Amniotic stem cell (primary cell): ENCODE measurements around the gene SUGCT.

Experiments
- DNase-seq: peaks from one replicate; lab custom pipeline; 2025; lab: John Stamatoyannopoulos, UW

SUGCT gene

DNA sequence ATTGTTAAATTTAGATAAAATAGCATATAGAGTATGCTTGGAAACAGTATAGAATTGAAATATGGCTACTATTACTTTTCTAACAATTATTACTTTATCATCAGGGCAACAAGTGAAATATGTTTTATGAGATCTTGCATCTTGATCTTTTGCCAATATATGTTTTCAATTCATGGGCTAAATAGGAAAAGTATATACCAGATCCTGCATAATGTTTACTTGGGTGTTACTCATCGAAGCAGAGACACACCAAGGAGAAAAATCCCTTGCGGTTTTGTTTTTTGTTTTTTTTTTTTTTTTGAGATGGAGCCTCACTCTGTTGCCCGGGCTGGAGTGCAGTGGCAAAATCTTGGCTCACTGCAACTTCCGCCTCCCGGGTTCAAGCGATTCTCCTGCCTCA is 541.4 kb downstream of the SUGCT start:
- DNase-seq: no peak

DNA sequence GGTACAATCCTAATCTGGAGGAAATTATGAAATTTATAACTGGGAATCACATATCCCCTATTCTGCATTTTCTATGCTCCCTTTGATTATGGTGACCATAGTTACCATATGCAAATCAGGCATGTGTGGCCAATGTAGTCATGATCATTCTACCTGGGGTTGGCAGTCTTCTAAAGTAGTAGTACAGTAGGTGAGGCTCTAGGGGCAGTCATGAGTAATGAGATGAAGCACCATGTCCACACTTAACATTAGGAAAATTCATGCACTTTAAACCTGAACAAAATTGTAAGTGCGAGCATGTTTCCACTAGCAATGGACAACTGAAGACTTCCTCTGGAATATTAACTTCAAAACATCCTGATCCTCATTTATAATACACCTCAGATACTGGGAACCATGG is 545.9 kb downstream of the SUGCT start:
- DNase-seq: no peak

DNA sequence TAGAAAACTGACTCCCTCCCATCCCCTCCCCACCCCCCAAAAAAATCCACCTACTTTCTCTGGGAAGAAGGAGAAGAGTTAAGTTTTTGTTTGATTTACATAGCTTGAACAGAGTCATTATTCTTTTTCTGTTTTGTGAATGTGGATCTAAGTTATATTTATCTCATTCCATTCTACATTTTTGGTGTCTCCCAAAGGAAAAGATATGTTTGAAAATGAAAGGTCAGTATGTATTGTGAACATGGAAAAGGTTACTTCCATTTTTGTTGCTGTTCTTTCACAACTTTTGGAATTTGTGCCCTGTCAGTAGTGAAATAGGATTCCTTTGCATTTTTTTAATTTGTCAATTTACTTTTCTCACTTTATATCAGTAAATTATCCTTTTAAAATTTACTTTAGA is 547.9 kb downstream of the SUGCT start:
- DNase-seq: no peak

DNA sequence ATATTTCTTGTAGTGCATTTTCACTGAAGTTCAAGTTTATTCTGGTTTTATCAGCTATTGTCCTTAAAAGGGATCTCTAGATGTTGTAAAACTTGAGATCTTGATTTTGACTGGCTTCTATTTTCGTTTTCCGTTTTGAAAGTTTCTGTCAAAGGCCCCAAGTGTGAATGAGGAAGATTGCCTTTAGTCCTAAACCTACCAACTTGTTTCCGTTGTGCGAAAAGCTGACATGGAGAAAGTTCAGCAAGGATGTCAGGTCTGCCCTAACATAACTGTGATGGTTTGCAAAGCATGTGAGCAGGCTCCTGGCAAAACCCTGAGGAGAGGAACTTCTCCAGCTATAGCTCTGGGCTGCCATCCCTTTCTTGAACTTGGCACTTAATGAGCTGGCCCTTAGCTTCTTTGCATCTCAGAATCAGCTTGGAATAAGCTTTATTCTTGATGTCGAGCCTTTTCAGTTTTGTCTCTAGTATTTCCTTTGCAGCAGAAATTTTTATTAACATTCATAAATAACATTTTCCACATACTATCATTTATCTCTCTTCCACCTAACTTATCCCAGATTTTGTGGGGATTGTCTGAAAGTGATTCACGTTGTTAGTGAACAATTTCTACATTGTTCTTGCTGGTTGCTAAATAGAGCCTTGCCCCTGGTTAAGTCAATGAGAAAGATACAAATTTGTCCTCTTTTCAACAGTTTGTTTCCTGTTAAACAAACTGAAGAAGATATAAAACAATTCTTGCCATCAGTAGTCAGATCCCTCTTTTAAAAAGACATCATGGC is 559.4 kb downstream of the SUGCT start:
- DNase-seq: no peak

DNA sequence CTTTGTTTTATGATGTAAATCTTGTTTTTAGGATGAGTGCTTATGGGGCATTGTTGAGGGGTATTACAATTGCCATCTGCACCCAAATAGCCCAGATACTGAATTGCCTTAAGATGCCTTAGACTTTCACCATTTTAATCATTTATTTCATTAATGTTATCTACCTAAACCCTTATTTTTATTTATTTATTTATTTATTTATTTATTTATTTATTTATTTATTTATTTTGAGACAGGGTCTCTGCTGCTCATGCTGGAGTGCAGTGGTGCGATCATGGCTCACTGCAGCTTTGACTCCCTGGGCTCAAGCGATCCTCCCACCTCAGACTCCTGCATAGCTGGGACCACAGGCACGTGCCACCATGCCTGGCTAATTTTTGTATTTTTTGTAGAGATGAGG is 560.2 kb downstream of the SUGCT start:
- no peak for DNase-seq

DNA sequence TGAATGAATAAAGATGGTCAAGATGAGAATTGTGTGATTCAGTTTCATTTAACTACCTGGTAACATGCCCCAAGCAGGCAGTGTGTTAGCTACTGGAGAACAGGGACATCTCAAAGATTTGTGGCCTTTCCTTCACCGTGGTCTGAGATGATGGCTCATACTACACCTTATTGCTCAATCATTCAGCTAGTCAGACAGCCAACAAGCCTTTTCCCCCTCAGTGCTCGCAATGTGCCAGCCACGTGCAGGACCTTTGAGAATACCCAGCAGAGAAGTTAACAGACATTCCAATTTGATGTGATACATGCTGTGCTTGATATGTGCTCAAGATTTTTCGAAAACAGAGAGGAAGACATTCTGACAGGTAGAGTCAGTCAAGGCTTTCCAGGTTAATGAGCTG is 562.8 kb downstream of the SUGCT start:
- no peak for DNase-seq

DNA sequence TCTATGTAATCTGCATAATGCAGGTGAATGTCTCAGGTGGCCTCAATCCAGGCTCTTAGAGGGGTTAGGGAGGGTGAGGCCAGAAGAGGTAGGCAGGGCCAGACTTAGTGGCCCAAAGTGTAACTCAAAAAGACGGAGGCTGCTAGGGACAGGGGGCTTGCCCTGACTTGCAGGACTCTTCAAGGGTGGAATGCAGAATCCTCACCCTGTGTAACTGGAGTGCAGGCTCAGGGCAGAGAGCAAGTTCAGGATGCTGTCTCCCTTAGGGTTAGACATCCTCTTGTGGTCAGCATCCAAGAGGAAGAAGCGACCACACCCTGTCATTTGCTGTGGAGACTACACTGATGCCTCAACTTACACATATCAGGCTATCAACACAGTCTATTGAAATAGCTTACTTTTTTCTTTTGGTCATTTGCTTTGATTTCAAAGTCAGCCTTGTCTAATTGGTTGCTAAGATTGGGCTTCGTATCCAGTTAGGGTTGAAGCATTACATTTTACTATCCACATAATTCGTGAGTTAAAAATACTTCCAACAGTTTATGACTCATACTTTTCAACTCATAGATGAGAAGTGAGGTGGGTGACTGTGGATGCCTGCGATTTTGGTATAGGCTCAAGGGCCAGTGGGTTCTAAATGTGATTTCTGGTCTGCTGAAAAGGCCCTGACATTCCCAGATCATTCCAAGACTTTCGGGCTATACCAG is 563.6 kb downstream of the SUGCT start:
- no peak for DNase-seq

DNA sequence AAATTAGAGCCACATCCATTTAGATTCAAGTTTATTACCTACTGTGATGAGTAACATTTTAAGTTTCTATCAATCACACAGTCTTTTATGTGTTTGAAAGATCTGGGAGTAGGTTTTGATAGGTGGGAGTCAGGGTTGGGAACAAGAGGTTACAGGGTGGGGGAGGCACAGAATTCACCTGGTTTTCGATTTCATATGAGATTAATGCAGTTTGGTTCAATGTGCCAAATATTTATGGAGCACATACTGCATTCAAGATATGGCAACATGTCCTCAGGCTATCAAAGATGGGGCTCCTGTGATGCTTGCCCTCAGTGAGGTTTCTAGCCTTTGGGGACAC is 564.1 kb downstream of the SUGCT start:
- DNase-seq: no peak

DNA sequence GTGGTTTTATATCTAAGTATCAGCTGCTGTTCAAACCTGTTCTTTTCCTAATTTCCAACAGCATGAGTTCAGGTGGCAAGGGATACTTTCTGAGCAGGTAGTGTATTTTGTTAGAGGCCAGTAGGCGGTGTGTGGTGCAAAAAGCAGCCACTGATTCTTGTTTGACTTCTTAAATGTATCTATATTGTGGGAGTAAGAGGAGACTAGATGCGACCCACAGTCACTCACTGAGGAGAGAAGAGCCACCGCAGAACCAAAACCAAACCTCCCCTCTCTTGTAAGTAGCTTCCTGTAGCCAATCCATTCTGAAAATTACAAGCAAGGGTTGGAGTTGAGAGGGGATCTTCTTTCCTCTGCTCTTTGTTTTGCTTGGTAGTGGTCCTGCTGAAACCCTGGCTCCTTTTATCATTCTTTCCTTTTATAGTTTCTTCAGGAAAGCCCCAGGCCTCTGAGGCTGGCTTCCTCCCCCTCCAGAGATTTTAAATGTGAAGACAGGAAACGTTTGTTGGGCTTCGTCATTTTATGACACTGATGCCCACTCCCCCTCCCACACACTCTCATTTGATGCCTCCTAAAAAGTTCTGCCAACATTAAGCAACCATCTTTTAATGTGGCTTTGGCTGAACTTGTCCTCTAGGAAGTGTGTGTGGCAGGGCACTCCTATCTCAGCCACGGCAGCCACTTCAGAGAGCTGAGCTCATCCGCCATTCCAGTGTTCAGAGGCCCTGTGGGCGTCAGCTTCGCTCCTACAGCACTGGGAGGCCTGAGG is 566.0 kb downstream of the SUGCT start:
- DNase-seq: no peak

DNA sequence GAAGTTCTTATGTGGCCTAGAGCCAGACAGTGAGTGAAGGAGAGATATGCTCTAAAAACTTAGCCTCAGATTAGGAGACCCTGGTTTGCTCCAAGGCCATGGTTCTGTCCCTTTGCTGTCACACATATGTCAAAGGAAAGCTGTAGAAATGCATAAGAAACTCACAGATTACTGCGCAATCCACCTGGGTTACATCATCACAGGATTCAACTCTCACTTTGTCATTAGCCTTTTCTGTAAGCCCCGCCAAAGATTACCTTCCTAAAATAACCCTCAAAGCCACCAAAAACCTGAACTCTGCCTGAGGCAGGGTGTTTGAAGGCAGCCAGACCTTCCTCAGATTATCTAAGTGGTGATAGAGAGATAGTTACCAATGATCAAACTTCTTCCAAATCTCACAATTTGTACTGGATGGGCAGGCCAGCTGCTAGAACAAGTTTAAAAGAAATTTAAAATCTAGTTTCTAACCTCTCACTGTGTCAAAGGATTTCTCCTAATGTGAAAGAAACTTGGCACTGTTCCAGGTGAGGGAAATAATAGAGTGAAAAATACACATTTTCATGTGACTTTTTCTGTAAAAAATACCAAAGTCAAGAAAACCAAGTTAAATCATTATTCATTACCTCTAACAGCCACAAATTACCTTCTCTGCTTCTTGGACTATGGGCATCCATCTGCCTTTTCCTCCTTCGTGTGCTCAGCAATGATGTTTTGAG is 567.2 kb downstream of the SUGCT start:
- no peak for DNase-seq

DNA sequence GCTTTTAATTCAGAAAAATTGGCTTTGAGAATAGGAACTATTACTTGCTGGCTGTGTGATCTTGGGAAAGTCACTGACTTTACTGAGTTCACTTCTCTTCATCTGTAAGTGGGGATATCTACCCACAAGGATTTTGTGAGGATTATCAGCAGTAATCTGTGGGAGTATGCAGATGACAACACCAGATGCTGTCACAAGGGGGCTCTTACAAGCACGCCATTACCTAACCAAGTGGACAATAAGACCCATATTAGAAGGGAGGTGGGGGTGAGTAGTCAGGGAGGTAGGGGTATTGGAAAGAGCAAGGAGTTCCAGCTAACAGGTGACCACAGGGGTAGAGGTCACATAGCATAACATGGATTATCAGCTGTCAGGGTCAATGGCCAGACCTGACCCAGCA is 569.4 kb downstream of the SUGCT start:
- no peak for DNase-seq

DNA sequence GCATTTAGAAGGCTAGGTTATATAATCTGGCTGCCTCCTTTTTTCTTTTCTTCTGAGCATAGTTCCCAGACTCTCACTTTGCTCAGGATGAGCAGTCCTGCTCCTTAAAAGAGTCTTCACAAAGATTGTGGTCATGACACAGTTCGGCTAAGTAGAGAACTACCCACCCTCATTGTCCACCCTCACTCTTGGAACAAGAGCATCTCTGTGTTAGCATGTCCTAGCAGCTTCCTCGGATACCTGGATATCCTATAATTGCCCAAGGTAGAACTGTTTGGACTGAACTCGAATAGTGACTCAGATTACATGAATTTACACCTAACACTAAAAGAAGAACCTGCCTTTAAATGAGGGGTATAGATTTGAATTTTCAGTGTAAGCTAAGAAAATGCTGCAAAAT is 572.0 kb downstream of the SUGCT start:
- no peak for DNase-seq

DNA sequence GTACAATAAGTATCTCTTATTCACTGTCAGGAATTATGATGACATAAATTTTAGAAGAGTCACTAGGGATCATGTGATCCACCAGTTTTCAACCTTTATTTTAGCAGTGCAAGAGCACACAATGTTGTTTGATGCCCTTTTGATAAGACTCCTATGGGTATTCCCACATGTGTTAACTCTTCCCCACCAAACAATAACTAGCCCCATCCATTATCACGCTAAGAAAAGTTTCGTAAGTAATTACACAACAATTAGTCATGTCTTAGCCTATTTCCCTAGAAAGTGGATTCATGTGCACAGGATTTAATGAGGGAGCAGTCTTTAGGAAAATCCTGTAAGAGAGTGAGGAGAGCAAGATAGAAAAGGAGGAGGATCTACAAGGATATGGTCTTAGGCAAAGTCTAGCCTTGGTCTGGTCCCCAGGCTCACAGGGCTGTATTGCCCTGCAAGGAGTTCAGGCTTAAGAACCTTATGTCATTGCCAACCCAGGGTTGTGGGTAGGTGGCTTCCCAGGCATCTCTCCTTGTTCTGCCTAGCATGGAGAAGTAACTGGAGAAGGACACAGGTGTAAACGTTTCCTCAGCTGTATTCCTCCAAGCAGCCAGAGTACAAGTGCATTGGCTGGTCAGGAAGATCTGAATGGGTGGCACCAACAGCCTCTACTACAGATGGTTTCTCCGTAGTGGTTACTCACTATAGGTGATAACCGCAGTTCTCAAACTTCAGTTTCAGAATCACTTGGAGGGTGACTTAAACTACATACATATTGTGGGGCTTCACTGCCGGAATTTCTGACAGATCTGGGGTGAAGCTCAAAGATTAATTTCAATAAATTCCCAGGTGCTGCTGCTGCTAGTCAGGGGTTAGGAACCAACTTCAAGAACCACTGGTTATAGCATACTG is 574.5 kb downstream of the SUGCT start:
- no peak for DNase-seq

DNA sequence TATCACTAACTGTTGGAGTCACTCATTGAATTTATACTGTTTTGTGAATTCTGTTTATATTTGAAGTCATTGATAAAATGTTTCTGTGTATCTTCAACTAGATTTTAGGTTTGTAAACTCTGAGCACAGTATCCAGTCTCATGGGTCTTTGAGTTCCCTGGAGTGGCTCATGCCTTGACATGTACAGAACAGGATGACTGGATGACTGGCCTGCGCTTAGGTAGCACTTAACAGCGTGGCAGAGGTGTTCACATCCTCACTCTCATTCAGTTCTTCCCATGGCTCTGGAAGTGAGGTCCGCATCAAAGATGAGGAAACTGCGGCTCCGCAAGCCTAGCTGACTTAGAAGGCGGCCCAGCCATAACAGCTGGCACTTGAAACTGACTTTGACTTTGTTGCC is 576.9 kb downstream of the SUGCT start:
- no peak for DNase-seq

DNA sequence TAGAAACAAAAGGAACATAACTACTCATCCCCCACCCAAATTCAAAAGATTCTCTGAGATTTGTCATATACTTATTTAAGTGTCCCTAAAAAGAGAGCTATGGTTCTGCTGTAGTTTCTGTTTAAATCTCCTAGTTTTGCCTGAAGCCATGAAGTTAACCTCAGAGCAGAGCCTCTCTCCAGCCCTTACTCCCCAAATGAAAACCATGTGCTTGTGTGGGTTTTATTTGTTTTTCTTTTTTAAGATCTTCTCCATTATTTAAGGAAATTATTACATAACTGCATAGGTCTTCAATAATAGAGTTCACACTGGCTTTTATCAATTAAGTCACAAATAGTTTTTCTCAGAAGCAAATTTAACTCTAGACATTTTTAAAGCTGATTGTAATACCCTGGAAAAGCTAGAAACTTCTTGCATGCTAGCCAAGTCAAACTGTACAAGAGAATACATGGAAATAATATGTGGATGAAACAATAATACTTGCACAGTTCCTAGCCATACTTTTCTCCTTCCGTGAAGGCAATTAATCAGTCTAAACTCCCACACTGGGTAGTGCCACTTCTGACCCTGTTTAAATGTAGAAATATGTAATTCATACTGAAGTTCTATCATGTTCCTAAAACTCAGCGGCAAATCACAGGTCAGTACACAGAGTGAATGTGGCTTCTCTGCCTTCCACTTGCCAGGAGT is 579.7 kb downstream of the SUGCT start:
- DNase-seq: no peak

DNA sequence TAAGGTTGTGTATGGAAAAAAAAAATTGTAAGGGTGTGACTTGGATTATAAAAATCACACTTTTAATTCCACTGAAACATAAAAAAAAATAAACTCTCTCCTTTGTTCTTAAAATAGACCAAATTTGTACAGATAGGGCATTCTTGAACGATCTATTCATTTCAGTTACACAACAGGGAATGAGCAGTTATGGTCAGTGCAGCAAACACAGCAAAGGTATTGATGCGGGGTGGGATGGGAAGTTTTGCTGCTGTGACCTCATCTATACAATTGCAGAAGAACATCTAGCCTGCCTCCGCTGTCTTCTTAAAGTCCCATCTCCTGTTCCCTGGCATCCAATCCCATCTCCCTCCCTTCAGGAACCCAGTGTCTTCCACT is 580.2 kb downstream of the SUGCT start:
- no peak for DNase-seq

DNA sequence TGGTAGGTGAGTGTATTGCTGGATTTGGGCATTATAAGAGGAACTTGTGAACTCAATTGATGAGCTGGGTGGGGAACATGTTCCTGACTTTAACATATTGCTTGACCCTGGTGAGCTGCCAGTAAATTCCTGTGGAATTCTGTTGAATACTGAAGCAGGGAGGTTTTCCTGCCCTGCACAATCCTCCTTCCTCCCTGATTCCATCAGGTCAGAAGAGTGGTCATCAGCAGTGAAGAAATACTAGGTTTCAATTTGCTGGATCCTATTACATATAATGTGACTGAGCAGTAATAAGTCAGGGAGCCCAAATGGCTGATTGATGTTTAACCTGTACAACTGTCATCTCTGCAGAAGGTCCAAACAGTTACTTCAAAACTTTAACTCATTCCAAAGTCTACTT is 581.2 kb downstream of the SUGCT start:
- DNase-seq: no peak

DNA sequence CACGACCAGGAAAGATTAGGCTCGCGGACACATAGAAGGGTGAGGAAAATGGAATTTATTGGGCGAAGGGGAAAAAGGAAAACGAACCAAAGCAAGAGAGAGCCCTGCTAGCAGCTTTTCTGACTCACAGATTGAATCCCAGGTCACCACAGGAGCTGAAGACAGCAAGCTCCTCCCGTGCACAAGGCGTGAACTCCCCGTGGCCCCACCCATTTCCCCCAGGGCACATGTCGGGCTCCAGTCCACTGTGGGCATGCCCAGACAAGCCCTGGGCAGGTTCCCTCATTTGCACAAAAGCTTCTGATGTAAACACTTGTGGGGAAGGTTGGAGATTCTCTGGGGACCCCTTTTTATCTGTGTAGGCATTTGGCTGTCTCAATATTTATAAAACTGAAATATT is 582.4 kb downstream of the SUGCT start:
- no peak for DNase-seq

DNA sequence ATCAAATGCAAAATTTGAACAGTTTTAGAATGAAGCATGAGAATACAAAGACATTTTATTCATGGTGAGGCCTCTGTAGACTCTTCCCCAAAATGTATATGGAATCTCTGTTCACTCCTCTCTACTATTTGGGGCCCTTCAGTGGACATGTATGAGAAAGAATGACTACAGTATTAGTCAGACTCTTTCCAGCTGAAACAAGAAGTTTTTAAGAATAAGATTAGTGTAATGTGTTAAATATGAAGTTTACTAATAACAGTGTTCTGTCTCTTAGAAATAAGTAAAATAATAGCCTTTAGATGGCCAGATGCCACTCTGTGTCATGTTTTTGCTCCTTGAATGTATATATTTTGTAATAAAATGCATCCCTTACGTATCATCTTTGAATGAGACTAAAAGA is 585.6 kb downstream of the SUGCT start:
- no peak for DNase-seq

DNA sequence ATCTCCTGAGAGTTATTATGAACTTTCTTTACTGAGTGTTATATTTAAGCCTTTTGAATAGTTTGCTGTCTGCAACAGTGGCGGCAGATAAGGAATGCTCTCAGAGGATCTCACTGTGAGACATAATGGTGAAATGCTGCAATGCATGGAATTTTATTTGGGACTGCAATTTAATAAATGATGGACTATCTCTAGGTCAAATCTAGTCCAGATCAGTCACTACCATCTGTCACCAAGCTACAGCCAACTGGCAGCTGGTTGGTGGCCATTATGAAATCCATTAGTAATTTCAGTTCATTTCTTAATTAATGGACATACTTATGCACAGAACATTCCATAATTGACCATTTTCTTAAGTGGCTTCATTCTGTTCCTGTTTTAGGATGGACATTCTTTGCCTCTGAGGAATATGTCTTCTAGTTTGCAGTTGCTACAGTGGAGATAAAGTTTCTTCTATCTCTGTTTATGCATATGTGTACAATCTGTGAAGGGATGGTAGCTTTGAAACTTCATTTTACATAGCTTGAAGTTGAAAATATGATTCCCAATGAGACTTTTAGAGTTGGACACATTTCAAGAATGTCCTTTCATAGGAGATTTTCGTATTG is 586.6 kb downstream of the SUGCT start:
- DNase-seq: no peak

DNA sequence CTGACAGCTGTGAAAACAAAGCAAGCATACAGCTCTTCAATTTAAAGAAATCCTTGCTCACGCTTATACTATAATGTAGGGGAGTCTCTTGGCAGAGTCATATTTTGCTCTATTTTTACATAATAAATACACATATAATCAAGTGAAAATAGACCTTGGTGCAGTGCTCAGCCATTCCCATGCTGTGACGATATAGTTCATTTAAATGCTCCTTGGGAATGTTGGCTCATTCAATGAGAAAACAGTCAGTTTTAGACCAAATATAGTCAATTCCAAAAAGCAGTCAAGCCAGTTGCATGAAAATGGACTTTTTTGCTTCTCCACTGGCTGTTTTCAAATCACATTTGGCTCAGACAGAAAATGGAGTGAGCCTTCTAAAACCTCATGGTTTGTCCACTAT is 587.4 kb downstream of the SUGCT start:
- DNase-seq: no peak
